ENCODE results near the gene ADSL.
"Not testable (repeated sequence)": the region's sequence is repeated elsewhere in the genome, so short reads cannot be mapped to it uniquely, and the experiment has no call there.

ADSL gene

GRCh38 chr22:40374567-40374966 is 28.3 kb downstream of the ADSL start:
- no peak for DNase-seq (ENCODE audit: low spot score)

- DNase-seq (ENCODE audit: low spot score) = no peak
These were observed 29.8 kb downstream of the ADSL start for GRCh38 chr22:40376149-40376548.

- DNase-seq (ENCODE audit: low spot score) = no peak
These were observed 31.6 kb downstream of the ADSL start for GRCh38 chr22:40377931-40378330.

- not testable (repeated sequence) for DNase-seq (ENCODE audit: low spot score)
These were observed 32.1 kb downstream of the ADSL start for GRCh38 chr22:40378448-40378847.

- no peak for DNase-seq (ENCODE audit: low spot score)
These were observed 35.2 kb downstream of the ADSL start for GRCh38 chr22:40381461-40381860.

- DNase-seq (ENCODE audit: low spot score) = no peak
These were observed 37.6 kb downstream of the ADSL start for GRCh38 chr22:40383905-40384304.

GRCh38 chr22:40385036-40385782 is 38.9 kb downstream of the ADSL start:
- no peak for DNase-seq (ENCODE audit: low spot score)

GRCh38 chr22:40387746-40388145 is 41.4 kb downstream of the ADSL start:
- no peak for DNase-seq (ENCODE audit: low spot score)

GRCh38 chr22:40388231-40388630 is 41.9 kb downstream of the ADSL start:
- DNase-seq (ENCODE audit: low spot score) = no peak

- DNase-seq (ENCODE audit: low spot score) = no peak
These were observed 45.1 kb downstream of the ADSL start for GRCh38 chr22:40391417-40391816.

GRCh38 chr22:40392618-40393017 is 46.3 kb downstream of the ADSL start:
- DNase-seq (ENCODE audit: low spot score) = no peak

- no peak for DNase-seq (ENCODE audit: low spot score)
These were observed 48.3 kb downstream of the ADSL start for GRCh38 chr22:40394607-40395006.

- DNase-seq (ENCODE audit: low spot score) = no peak
These were observed 49.3 kb downstream of the ADSL start for GRCh38 chr22:40395607-40396006.

- no peak for DNase-seq (ENCODE audit: low spot score)
These were observed 50.6 kb downstream of the ADSL start for GRCh38 chr22:40396882-40397281.

- no peak for DNase-seq (ENCODE audit: low spot score)
These were observed 51.1 kb downstream of the ADSL start for GRCh38 chr22:40397396-40397795.

- no peak for DNase-seq (ENCODE audit: low spot score)
These were observed 53.3 kb downstream of the ADSL start for GRCh38 chr22:40399621-40400020.

GRCh38 chr22:40400159-40400558 is 53.9 kb downstream of the ADSL start:
- no peak for DNase-seq (ENCODE audit: low spot score)

GRCh38 chr22:40401532-40401931 is 55.2 kb downstream of the ADSL start:
- no peak for DNase-seq (ENCODE audit: low spot score)

GRCh38 chr22:40401981-40402406 is 55.7 kb downstream of the ADSL start:
- DNase-seq (ENCODE audit: low spot score) = no peak

- DNase-seq (ENCODE audit: low spot score) = no peak
These were observed 56.8 kb downstream of the ADSL start for GRCh38 chr22:40403141-40403540.

- no peak for DNase-seq (ENCODE audit: low spot score)
These were observed 57.4 kb downstream of the ADSL start for GRCh38 chr22:40403651-40404050.

GRCh38 chr22:40404251-40405177 is 58.2 kb downstream of the ADSL start:
- DNase-seq (ENCODE audit: low spot score) = no peak

Measured in left forelimb (tissue), 1 donor.